Coronary artery (tissue), 2 donors: ENCODE measurements around the gene SERP2.

Experiments used
- DNase-seq: peaks from one replicate; pipeline ENCODE4 v3.0.0-alpha.2; 2017; ENCODE audit warnings: low spot score
- H3K27ac ChIP-seq, 2 donors: fragments of 200-600 bp; sonication (generic); one replicate each; pipeline ENCODE4 v1.5.1; 2016 to 2019
- H3K4me3 ChIP-seq: fragments of 200-600 bp; sonication (generic); 2 replicates; pipeline ENCODE4 v1.5.1; 2016; ENCODE audit warnings: mild to moderate bottlenecking, moderate library complexity
- CTCF ChIP-seq: fragments of 200-600 bp; sonication (generic); IDR thresholded peaks from one replicate; pipeline ENCODE4 v1.5.1; 2019; ENCODE audit warnings: antibody characterized with exemption

The SERP2 gene

DNA sequence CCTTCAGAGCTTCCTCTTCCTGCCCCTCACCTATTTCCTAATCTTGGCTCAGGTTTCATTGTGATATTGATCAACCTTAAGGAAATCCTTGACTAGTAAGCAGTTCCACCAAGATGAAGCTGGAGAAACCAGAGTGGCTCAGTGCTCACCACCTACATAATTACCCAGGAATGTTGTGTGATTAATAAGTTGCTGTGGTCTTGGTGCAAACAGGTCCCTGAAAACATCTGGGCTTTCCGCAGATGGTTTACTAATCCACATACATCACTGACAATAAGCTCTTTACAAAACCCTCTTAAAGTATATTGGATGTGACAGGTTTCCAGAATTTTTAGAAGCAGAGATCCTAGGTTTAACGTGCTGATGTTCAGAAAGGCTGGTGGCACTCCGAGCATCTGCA, 8.6 kb upstream of the SERP2 start:
- DNase-seq: no peak
- TF ChIP-seq CTCF: no peak
- H3K27ac ChIP-seq: no peak overlapping the region
- H3K4me3 ChIP-seq: no peak overlapping the region

GRCh38 chr13:44365899-44366298, 7.7 kb upstream of the SERP2 start:
- DNase-seq: no peak
- TF ChIP-seq CTCF: no peak
- Histone ChIP-seq H3K4me3 (no peak overlapping the region), H3K27ac (no peak overlapping the region)

GRCh38 chr13:44368062-44368591, 5.5 kb upstream of the SERP2 start:
- Histone ChIP-seq H3K27ac (no peak overlapping the region), H3K4me3 (no peak overlapping the region)
- TF ChIP-seq CTCF: no peak
- DNase-seq: no peak

DNA sequence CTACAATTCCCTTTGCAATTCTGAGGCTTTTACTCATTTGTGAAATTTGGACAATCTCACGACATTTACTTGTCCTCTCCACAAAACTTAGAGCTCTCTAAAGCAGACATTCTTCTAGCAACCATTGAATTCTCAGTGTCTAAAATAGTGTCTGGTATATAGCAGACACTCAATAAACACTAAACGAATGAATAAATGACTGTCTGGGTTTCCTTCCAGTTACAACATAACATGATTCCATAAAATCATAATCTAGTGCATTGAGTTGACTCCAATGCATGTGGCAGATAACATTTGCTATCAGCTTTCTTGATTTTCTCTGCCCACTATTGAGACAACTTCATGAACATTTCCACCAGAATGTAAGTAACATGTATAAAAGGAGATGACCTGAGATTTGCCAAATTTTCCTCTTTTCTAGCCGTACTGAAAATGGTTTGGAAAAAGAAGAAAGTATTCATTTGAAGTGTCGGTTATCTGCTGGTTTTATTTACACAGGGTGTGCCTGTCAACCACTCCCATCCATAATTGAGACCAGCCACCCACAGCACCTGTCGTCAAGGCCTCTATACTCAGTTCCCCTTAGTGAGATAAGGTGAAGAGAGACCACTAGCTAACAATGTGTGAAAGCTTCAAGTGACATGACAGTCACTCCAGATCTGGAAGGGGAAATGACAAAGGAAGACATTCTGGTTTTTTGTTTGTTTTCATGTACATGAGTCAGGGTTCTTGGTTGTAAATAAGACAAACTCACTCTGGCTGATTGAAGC, 4.8 kb upstream of the SERP2 start:
- Histone ChIP-seq H3K4me3 (no peak overlapping the region), H3K27ac (no peak overlapping the region)
- TF ChIP-seq CTCF: no peak
- no peak for DNase-seq

DNA sequence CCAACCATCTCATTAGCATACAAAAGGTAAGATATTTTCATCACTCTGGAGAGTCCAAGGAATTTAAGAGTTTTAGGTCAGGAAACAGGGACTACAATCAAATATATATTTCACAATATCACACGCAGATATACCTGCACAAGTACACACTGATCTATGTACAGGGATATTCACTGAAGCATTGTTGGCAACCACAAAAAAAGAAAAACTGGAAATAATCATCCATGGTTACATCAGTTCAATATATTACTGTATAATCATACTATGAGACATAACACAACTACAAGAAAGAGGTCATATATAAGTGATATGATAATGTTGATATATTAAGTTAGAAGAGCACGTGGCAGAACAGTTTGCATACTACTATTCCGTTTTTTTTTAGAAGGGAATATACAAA, 2.2 kb upstream of the SERP2 start:
- no peak overlapping the region for H3K27ac ChIP-seq
- H3K4me3 ChIP-seq: no peak overlapping the region

GRCh38 chr13:44373247-44373600, 400 bp upstream of the SERP2 start:
- Histone ChIP-seq H3K27ac (peak overlapping the region; percentile 66 to 73), H3K4me3 (peak overlapping the region; percentile 90)
- DNase-seq: no peak
- no peak for TF ChIP-seq CTCF

More for the DNA sequence above, 2.2 kb upstream of the SERP2 start:
- DNase-seq: no peak
- no peak for TF ChIP-seq CTCF

DNA sequence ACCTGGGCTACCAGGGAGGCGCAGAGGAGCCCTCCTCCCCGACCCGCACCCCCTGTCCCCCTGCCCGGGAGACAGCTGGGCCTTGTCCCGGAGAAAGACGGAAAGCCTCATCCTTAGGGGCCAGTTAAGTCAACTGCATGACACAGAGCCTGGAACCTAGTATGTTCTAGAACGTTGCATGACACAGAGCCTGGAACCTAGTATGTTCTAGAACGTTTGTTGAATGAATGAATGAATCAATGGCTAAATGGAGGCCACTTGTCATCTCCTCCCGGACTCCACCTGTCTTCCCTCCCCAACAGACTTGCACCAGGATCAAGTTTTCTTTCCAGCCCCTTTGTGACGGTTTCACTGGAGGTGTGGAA, 706 bp downstream of the SERP2 start:
- H3K4me3 ChIP-seq: peak overlapping the region; percentile 90
- H3K27ac ChIP-seq: peak overlapping the region; percentile 66 to 73
- DNase-seq: no peak
- TF ChIP-seq CTCF: no peak
